NCI-H2196 (cell line): ENCODE data around the gene WDR48.

Experiments used
- DNase-seq: peaks from one replicate; lab custom pipeline; 2025; ENCODE audit not compliant: unreplicated experiment; lab: John Stamatoyannopoulos, UW

WDR48 gene

GRCh38 chr3:39101022-39101689 is 49.3 kb downstream of the WDR48 start:
- no peak for DNase-seq

GRCh38 chr3:39102504-39103323 is 50.9 kb downstream of the WDR48 start:
- no peak for DNase-seq

- no peak for DNase-seq
These were observed 51.5 kb downstream of the WDR48 start for GRCh38 chr3:39103324-39103693.

DNA sequence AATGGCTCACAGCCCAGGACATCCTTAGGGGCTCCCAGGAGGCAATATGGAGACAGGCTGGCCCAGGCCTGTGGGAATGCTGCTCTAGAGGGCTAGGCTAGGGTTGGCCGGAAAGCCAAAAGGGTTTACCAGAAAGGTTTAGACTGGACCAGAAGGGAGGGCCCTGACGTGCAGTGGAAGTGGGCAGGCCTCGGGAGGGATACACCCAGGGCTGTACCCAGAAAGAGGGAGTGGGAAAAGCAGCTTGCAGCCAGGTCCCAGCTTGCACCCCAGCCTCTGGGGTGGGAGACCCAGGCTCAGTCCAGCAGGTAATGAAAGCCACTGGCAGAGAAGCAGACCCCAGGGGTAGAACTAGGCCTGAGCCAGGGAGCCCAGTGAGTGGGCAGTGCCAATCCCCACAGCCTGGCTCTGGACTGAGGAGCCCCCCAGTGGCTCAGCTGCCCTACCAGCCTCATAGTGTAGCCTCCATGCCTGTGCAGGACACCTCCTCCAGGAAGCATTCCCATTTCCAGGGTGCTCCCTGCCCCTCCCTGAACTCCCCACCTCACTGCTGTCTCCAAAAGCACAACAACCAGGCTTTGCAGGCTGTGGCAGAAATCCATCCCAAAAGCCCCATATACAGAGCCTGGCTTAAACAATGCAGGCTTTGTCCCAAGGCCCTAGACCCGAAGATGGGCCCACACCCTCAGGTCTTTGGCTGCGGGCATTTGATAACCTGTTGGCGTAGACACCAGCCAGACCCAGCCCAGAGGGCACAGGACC is 52.2 kb downstream of the WDR48 start:
- no peak for DNase-seq

DNA sequence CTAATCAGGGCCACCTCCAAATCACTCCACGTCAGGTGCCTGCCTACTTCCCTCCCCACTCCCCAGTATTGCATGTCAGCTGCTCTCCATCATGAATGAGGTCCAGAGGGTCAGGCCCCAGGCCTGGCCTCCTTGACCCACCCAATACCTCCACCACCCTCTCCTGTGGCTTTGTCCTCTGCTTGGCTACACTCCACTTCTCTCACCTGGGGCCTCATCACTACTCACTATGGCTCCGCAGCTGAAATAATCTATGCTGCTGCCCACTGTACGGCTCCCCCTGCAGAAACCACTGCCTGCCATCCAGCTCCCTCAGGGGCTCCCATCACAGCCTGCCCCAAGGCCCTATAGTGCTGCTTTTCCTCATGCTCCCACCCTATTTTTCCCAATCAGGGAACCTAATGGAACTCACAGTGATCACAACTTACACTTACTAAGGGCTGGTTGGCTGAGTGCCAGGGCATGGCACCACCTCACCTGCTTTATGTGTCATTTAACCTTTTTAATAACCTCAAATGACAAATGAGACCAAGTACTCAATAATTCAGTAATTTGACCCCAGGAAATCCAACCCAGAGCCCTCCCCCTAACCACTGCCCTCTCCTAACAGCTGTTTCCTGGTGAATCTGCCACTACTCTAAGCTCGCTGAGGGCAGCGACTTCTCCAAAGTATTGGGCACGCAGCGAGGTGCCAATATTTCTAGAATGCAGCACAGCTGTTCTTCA is 53.3 kb downstream of the WDR48 start:
- DNase-seq, result no peak

DNA sequence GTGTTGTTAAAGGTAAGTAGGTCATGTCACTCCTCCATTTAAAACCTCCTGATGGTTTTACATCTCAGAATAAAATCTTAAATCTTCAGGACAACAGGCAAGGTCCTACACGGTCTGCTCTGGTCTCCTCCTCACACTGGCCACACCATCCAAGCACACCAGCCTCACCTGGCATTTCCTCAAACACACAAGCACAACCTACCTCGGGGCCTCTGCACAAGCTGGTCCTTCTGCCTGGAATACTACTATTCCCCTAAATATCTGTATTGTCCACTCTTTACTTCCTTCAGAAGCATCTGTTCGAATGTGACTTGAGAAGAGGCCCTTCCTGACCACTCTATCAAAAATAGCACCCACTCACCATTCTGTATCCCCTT is 53.9 kb downstream of the WDR48 start:
- no peak for DNase-seq

DNA sequence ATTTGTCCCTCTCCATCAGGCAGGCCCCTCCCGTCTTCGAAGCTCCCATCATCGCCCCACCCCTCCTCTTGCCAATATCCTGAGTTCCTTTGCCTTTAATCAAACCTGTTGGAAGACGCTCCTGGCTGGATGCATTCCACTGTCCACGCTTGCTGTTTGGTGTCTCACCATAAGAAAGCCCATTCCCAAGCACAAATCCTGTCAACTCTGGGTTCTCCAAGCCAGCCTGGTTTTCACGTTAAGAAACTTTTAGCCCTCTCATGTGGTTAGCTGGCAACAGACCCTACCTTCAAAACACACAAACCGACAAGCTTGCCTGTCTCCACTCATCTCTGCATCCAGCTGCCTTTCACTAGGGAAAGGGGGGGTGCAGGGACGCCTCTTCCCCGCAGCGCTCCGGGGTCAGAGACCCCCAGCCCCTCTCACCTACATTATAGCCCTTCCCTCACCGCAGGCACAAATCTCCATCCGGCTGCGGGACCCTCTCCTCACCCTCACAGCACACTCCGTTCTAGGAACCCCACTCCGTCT is 54.5 kb downstream of the WDR48 start:
- DNase-seq, result no peak

- DNase-seq, result no peak
These were observed 55.1 kb downstream of the WDR48 start for GRCh38 chr3:39106851-39107387.

- DNase-seq, result peak; percentile 53
These were observed 55.8 kb downstream of the WDR48 start, which contains the start of the genes GORASP1 and TTC21A for GRCh38 chr3:39107388-39108199. GORASP1 (minus strand) TSS chr3:39107627; CDS start chr3:39107541, 86 bp downstream. TTC21A (plus strand) TSS chr3:39107680; CDS start chr3:39107838, 158 bp downstream.

GRCh38 chr3:39108200-39108710 is 56.4 kb downstream of the WDR48 start:
- no peak for DNase-seq

- DNase-seq, result no peak
These were observed 57.3 kb downstream of the WDR48 start for GRCh38 chr3:39109086-39109485.

- no peak for DNase-seq
These were observed 58.3 kb downstream of the WDR48 start for GRCh38 chr3:39110041-39110639.

GRCh38 chr3:39112113-39112512 is 60.3 kb downstream of the WDR48 start:
- DNase-seq, result no peak

DNA sequence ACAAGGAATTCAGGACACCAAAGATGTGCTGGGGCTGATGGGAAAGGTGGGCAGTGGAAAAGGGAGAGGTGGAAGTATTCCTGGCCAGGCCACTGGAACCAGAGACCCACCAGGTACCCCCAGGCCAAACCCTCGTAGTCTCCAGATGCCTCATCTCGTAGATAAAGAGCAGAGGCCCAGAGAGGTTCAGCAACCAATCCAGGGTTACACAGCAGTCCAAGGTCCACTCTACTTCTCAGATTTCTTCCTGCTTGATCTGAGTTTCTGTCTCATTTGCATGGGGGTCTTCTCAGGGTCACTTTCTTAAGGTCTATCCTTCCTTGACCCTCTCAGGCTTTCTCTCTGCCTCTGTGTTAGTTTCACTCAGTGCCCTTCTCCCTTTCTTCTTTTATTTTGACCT is 60.7 kb downstream of the WDR48 start:
- DNase-seq, result no peak

GRCh38 chr3:39113291-39113690 is 61.5 kb downstream of the WDR48 start:
- DNase-seq, result no peak

DNA sequence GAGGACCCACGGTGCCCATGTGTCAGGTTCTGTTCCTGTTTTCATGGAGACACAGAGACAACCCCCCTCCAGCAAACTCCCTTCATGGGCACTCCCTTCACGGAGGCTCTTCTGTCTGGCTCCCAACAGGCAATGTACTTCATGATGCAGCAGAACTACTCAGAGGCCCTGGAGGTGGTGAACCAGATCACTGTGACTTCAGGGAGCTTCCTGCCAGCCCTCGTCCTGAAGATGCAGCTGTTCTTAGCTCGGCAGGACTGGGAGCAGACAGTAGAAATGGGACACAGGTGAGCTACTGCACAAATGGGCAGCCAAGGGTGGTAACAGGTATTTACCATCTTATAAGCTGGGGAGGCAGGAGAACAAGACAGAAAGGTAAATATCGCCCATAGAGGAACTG is 62.6 kb downstream of the WDR48 start:
- no peak for DNase-seq

DNA sequence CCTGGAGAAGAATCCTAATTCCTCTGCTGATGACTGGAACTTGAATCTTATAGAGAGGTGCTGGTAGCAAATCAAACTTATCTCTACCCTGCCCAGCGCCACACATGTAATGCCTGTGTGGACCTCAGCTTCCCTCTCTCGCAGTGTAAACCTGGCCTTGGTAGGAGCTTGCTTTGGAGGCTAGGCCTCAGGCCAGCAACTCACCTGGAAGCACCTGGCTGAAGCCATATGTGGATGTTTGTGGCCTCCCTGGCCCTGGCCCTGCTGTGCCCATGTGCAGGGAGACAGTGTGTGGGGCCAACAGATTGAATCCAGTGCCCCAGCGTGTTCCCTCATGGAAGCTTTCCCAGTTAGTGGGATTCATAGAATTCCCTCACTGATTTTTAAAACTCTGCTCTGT is 64.1 kb downstream of the WDR48 start:
- no peak for DNase-seq

GRCh38 chr3:39118079-39118478 is 66.3 kb downstream of the WDR48 start:
- no peak for DNase-seq
